HG02588 (cell line): Measurements from ENCODE around the gene RAD51B.

Source experiments
- ATAC-seq: cut with Tn5 transposase; IDR thresholded peaks from one replicate; pipeline ENCODE4 v1.9.1; 2021; ENCODE audit warnings: mild to moderate bottlenecking, moderate library complexity; ENCODE audit not compliant: unreplicated experiment

Gene RAD51B

GRCh38 chr14:68343534-68344118 lies 524.0 kb downstream of the RAD51B start:
- no peak for ATAC-seq

DNA sequence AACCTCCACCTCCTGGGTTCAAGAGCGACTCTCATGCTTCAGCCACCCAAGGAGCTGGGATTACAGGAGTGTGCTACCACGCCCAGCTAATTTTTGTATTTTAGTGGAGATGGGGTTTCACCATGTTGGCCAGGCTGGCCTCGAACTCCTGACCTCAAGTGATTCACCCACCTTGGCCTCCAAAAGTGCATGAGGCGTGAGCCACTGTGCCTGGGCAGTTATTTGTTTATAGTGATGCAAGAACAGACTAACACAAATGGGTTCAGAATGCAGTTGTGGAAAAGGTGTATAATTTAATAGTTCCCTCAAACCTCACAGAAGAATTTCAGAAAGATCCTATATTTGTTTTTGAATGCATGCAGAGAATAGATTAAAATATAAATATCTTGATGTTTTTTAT lies 526.2 kb downstream of the RAD51B start:
- no peak for ATAC-seq

GRCh38 chr14:68346556-68347343 lies 527.2 kb downstream of the RAD51B start:
- no peak for ATAC-seq

- no peak for ATAC-seq
Measured at GRCh38 chr14:68349900-68350629, 530.5 kb downstream of the RAD51B start.

- no peak for ATAC-seq
Measured at GRCh38 chr14:68355415-68355814, 535.8 kb downstream of the RAD51B start.

DNA sequence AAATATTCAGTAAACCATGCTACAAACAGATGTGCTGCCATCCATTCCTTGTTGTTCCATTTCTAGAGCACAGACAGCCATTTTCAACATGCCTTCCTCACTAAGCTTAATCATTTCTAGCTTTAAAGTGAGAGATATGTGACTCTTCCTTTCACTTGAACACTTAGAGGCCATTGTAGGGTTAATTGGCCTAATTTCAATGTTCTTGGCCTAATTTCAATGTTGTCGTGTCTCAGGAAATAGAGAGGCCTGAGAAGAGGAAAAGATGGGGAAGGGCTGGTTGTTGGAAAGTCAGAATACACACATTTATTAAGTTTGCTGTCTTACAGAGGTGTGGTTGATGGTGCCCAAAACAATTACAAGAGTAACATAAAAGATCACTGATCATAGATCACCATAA lies 538.2 kb downstream of the RAD51B start:
- no peak for ATAC-seq

DNA sequence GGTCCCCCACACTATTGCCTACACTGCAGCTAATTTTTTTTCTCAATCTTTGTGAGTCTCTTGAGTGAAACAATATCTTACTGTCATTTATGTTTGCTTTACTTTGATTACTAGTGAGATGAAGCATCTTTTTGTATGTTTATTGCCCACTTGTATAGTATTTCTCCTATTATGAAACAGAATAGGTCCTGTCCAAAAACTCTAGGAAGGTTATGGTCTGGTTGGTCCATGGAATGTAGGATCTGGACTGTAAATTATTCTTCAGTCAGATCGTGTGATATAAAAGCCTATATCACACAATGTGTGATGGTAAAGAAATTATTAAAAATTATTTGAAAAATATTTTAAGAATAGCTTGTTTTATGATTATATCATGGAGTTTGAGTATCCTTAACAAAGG lies 538.9 kb downstream of the RAD51B start:
- no peak for ATAC-seq

DNA sequence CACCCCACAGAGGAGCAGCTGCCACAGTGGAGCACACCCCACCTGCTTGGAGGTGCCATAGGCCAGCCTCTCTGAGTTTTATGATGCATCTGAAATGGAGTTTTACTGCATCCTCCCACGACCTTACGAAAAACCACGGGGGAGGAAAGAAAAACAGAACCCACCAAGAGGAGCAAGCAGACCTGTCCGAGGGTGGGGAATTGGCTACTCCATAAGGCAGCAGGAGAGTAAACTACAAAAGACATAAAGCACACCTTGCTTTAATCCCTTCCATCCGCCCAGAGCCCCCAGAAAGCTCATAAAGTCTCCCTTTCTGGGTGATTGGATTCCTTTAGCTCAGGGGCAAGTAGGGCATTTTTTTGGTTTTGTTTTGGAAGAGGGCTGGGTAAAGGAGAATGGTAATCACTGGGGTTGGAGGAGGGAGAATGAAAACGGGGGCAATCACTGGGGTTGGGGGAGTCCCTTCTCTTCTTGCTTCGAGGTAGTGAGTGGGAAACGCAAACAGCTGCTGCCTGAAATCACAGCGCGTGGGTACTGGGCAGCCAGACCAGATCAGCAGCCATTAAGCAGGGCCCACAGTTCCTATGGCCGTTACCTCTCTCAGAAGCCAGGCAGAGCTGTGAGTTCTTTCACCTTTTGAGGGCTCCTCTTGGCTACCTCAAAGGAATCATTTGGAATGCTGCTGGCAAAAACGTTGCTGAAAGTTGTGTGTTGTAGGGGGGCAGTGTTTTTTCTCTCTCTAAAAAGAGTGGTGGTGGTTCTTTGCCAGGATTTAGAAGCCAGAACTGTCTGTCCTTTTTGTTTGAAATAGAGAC lies 539.6 kb downstream of the RAD51B start:
- ATAC-seq: no peak

DNA sequence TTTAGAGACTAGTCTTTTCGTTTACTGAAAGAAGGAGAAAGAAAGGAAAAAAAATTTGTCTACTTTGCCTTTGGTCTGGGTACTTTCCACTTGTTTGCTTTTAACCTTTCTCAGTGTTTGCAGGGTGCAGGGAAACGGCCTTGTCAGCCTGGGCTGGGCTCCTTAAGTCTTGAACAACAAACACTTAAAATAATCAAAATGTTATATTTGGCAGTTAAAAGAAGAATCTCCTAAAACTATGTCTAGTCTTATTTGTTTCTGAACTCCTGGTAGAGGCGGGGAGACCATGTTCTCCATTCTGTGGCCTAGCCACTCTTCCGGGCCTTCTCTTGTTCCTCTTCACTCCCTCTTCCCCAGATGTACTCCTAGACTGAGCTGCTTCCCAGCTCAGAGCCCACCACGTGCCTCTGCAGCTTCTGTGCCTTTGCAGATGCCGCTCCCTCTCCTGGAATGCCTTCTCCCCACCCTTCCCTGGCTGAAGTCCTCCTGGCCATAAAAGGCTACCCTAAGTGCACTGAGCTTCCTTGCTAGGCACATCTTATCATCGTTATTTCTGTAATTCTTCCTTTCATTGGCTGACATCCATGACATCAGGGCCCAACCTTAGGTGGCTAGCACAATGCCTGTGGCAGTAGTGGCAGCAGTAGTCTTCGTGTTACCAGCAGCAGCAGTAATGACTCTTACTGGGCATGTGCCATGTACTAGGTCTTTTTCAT lies 540.4 kb downstream of the RAD51B start:
- no peak for ATAC-seq

- ATAC-seq: no peak
Measured at GRCh38 chr14:68361231-68361630, 541.7 kb downstream of the RAD51B start.

DNA sequence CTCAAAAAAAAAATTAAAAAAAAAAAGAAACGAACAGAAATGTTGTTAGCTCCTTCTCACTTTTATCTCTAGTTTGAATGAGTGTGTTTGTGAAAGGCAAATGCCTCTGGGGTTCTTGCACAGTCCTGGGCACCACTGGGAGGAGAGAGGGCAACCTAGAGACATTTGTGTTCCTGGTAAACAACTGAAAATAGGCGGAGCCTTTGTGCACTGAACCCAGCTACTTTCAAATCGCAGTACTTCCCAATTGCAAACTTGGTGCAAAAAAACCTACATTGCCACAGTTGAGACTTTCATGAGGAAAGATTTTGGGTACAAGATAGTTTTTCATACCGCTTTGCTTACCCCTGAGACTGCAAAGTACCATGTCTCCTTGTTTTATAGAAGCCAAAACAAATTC lies 543.3 kb downstream of the RAD51B start:
- no peak for ATAC-seq

GRCh38 chr14:68363466-68363842 lies 543.9 kb downstream of the RAD51B start:
- no peak for ATAC-seq

DNA sequence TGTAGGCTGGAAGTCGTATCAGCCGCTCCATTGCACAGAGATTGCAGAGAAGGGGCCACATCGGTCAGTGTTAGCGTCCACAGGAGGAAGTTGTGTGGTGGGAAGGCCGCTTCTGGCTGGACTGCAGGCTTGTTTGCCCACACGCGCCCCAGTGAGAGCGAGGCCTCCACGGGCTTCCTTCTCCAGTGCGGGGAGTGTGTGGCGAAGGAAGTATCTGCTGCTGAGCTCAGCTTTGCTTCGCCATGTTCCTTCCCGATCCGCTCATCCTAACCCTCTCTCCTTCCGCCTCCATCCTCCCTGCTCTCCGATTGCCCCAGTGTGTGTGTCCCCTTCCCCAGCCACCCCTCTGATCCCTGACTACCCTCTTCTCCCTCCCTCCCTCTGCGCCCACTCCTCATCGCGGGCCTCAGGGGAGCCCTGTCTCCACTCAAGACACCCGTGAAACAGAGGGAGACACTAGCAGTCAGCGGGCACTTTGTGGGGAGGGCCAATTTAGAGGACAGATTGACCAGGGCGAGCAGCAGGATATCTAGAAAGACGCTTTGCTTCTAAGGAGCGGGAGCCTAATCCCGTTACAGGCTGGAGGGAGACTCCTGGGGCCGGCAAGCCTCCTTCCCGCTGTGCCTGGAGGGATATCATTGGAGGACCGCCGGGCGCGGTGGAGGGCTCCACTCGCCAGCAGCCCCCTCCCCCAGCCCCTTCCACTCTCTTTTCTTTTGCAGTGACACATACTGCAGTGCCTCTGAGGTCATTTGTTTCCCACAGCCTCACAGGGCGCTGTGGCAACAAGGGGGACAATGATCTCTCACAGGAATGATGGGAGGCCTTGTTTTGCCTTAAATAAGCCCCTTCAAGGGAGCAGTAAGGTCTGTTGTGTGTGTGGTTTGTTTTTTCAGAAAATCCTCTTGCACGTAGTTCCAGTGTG lies 544.5 kb downstream of the RAD51B start:
- no peak for ATAC-seq

GRCh38 chr14:68364792-68365192 lies 545.2 kb downstream of the RAD51B start:
- ATAC-seq: no peak

GRCh38 chr14:68365228-68365627 lies 545.6 kb downstream of the RAD51B start:
- no peak for ATAC-seq

DNA sequence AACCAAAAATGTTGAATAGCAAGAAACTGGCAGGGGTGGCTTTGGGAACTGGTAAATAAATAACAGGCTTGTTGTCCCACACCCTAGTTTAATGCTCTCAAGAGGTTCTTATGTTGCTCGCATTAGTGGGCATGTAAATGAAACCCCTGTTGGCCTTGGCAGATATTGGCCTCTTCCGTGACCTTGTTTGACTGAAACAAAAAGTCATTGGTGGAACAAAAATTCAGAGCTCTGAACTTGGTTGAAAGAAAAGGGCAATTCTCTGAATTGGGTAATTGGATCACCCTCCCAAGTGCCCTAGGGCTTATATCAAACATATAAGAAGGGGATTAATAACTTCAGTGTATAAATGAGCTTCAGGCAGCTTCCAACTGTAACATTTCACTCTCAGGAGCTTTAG lies 547.1 kb downstream of the RAD51B start:
- no peak for ATAC-seq

GRCh38 chr14:68367536-68367935 lies 548.0 kb downstream of the RAD51B start:
- no peak for ATAC-seq

- peak; percentile 46 for ATAC-seq
Measured at GRCh38 chr14:68368850-68369249, 549.3 kb downstream of the RAD51B start.

DNA sequence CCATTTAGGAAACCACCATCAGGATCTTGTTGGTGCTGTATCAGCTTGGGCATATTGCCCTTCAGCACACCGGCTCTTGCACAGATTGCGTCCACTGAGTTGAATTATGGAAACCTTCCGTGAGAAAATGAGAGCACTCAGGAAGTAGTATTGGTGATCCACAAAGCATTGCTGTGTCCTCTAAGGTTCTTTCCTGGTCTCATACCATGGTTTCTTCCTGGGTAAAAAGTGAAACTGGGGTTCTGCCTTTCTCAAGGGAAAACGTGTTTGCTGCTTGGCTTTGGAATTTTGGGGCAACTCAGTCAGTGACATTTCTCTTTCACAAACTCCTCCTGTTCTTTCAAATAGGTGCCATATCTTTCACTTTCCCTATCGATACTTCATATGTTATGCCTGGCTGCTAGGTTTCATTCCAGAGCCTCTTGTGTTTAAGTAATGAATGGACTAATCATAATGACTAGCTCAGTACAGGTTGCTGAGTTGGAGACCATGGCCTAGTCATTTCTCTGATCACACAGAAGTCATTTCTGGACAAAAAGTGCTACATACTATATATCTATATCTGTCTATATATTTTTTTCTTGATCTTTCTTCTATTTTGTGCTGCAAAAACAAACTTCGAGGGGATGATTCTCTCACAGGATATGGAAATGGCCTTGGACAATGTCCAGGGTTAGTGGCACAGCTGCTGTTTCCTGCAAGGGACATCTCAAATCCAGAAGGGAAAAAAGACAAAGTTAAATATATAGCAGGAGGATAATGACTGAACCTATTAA lies 549.9 kb downstream of the RAD51B start:
- peak; percentile 48 for ATAC-seq
